T follicular helper cell (primary cell): ENCODE measurements around the gene SPTLC3.

Source experiments
- DNase-seq: peaks from one replicate; pipeline ENCODE4 v3.0.0-alpha.2; 2020; ENCODE audit warnings: low read depth

SPTLC3 gene

GRCh38 chr20:13186043-13186774, 177.4 kb downstream of the SPTLC3 start:
- DNase-seq = no peak

GRCh38 chr20:13187899-13188298, 179.1 kb downstream of the SPTLC3 start:
- DNase-seq = no peak

- no peak for DNase-seq
Measured at GRCh38 chr20:13199279-13199678, 190.5 kb downstream of the SPTLC3 start.

GRCh38 chr20:13200767-13201500, 192.2 kb downstream of the SPTLC3 start:
- DNase-seq = no peak

GRCh38 chr20:13202565-13202964, 193.8 kb downstream of the SPTLC3 start:
- DNase-seq = no peak

DNA sequence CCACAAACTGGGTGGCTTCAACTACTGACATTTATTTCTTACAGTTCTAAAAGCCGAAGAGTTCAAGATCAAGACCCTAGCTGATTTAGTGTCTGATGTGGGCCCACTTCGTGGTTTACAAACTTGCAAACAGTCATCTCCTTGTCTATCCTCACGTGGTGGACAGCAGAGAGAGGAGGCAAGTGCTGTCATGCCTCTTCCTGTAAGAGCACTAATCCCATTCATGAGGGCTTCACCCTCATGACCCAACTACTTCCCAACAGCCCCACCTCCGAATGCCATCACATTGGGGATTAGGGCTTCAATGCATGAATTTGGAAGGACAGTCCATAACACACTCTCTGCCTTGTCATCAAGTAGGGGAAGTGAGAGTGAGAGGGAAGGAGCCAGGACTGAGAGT, 196.7 kb downstream of the SPTLC3 start:
- no peak for DNase-seq

- DNase-seq = no peak
Measured at GRCh38 chr20:13205848-13206434, 197.2 kb downstream of the SPTLC3 start.

- DNase-seq = no peak
Measured at GRCh38 chr20:13207016-13207415, 198.2 kb downstream of the SPTLC3 start.

GRCh38 chr20:13211956-13212618, 203.3 kb downstream of the SPTLC3 start:
- no peak for DNase-seq

DNA sequence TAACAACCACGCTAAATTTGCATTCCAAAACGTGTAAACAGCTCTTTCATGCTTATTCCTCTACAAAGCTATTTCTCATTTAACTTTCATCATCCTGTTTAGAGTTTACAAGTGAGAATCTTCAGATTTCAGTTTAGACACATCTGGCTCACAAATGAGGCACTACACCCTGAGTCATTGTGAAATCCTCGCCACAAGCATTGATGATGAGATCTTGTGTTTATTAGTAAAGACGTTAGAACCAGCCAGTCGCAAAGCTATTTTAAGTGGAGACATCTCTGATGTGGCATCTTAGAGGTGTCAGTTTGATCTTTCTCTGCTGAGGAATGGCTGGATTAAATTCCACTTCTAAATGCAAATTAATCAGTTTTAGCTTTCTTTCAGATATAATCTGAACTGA, 204.0 kb downstream of the SPTLC3 start:
- DNase-seq = no peak

DNA sequence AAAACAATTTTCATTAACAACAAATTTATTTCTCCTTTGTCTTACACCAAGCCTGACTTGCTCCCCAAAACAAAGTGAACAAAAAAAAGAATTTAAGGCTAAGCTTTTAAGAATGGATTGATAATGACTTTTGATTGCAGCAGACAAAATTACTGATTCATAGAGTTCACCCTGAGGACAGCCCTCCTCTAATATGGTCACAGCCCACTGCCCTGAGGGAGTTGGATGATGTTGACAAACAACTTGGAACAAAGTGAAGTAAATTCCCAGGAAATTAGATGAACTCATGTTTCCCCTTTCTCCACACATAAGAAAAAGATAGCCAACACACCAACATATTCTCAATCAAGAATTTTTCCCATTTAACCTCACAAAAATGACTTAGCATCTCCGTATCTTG, 204.6 kb downstream of the SPTLC3 start:
- no peak for DNase-seq

GRCh38 chr20:13216533-13216932, 207.8 kb downstream of the SPTLC3 start:
- no peak for DNase-seq
